ENCODE measurements around the gene CNP.

Gene CNP

GRCh38 chr17:41974031-41974430, 7.4 kb downstream of the CNP start:
- Histone ChIP-seq H3K4me1 (ENCODE audit: control insufficient read depth in 1 of 2, insufficient read depth in 1 of 2, low read depth in 1 of 2, low read length in 1 of 2) (no peaks in the 10 kb centered on the region), H3K27me3 (no peaks in the 10 kb centered on the region), H3K4me3 (ENCODE audit: low read depth in 1 of 2, low read length in 1 of 2) (no peak overlapping the region), H3K9me3 (no peaks in the 10 kb centered on the region), H3K36me3 (peaks cover 83% of the 10 kb centered on the region), H3K27ac (no peak overlapping the region)
- no peak for TF ChIP-seq CTCF (IDR thresholded peaks at IDR 0.05)

- Histone ChIP-seq H3K4me3 (ENCODE audit: low read depth in 1 of 2, low read length in 1 of 2) (no peak overlapping the region), H3K27me3 (no peaks in the 10 kb centered on the region), H3K27ac (no peak overlapping the region), H3K9me3 (no peaks in the 10 kb centered on the region), H3K36me3 (peaks cover 86% of the 10 kb centered on the region), H3K4me1 (ENCODE audit: control insufficient read depth in 1 of 2, insufficient read depth in 1 of 2, low read depth in 1 of 2, low read length in 1 of 2) (no peaks in the 10 kb centered on the region)
- TF ChIP-seq CTCF (IDR thresholded peaks at IDR 0.05) = no peak
Measured at GRCh38 chr17:41974658-41975057, 8.1 kb downstream of the CNP start.

- H3K4me1 ChIP-seq (ENCODE audit: control insufficient read depth in 1 of 2, insufficient read depth in 1 of 2, low read depth in 1 of 2, low read length in 1 of 2) = no peaks in the 10 kb centered on the region
- no peak for TF ChIP-seq CTCF (IDR thresholded peaks at IDR 0.05)
- no peaks in the 10 kb centered on the region for H3K27me3 ChIP-seq
- no peak overlapping the region for H3K4me3 ChIP-seq (ENCODE audit: low read depth in 1 of 2, low read length in 1 of 2)
- peaks cover 93% of the 10 kb centered on the region for H3K36me3 ChIP-seq
- H3K9me3 ChIP-seq = no peaks in the 10 kb centered on the region
- H3K27ac ChIP-seq = no peak overlapping the region
Measured at GRCh38 chr17:41975099-41976083, 8.8 kb downstream of the CNP start.

GRCh38 chr17:41976142-41976768, 9.7 kb downstream of the CNP start:
- Histone ChIP-seq H3K4me3 (ENCODE audit: low read depth in 1 of 2, low read length in 1 of 2) (no peak overlapping the region), H3K4me1 (ENCODE audit: control insufficient read depth in 1 of 2, insufficient read depth in 1 of 2, low read depth in 1 of 2, low read length in 1 of 2) (no peaks in the 10 kb centered on the region), H3K9me3 (no peaks in the 10 kb centered on the region), H3K36me3 (peaks cover 96% of the 10 kb centered on the region), H3K27me3 (no peaks in the 10 kb centered on the region), H3K27ac (no peak overlapping the region)
- TF ChIP-seq CTCF (IDR thresholded peaks at IDR 0.05) = no peak

- H3K27me3 ChIP-seq = no peaks in the 10 kb centered on the region
- H3K4me1 ChIP-seq (ENCODE audit: control insufficient read depth in 1 of 2, insufficient read depth in 1 of 2, low read depth in 1 of 2, low read length in 1 of 2) = no peaks in the 10 kb centered on the region
- no peak overlapping the region for H3K27ac ChIP-seq
- no peak for TF ChIP-seq CTCF (IDR thresholded peaks at IDR 0.05)
- no peak overlapping the region for H3K4me3 ChIP-seq (ENCODE audit: low read depth in 1 of 2, low read length in 1 of 2)
- H3K9me3 ChIP-seq = no peaks in the 10 kb centered on the region
- H3K36me3 ChIP-seq = peaks cover 95% of the 10 kb centered on the region
Measured at GRCh38 chr17:41977991-41978390, 11.4 kb downstream of the CNP start.

Measured in neutrophil (primary cell).